Esophagus muscularis mucosa (tissue), 4 donors: ENCODE results near the gene VAMP2. TPM values are rescaled to one million over a fixed set of nuclear protein-coding genes. Genes with fewer than 3 reads are reported as not detected.

Source experiments
- DNase-seq: peaks from one replicate; pipeline ENCODE4 v3.0.0-alpha.2; 2017; ENCODE audit errors: extremely low spot score
- H3K27ac ChIP-seq, 4 donors: fragments of 200-600 bp; sonication (generic); replicated peaks in 1 of 4; 1 replicate in 3 of 4; 2 replicates in 1 of 4; pipeline ENCODE4 v1.5.1; 2016 to 2019; ENCODE audit warnings: mild to moderate bottlenecking in 1 of 4
- H3K27me3 ChIP-seq, 4 donors: fragments of 200-600 bp; sonication (generic); one replicate each; pipeline versions ENCODE4 v1.5.1 to v1.6.0; 2016 to 2019
- H3K36me3 ChIP-seq, 4 donors: fragments of 200-600 bp; sonication (generic); one replicate each; pipeline ENCODE4 v1.5.1; 2016 to 2019
- H3K4me1 ChIP-seq, 4 donors: fragments of 200-600 bp; sonication (generic); one replicate each; pipeline ENCODE4 v1.5.1; 2016 to 2019
- H3K4me3 ChIP-seq, 4 donors: fragments of 200-600 bp; sonication (generic); 1 replicate in 2 of 4; 2 replicates in 2 of 4; pipeline ENCODE4 v1.5.1; 2016 to 2019; ENCODE audit warnings: mild to moderate bottlenecking in 4 of 4, moderate library complexity in 1 of 4
- H3K9me3 ChIP-seq, 4 donors: fragments of 200-600 bp; sonication (generic); 1 replicate in 3 of 4; 2 replicates in 1 of 4; pipeline ENCODE4 v1.5.1; 2016 to 2019
- EP300 ChIP-seq: sonication (generic); formaldehyde crosslinking; IDR thresholded peaks from one replicate; pipeline ENCODE4 v1.6.1; 2017; ENCODE audit warnings: antibody characterized with exemption
- POLR2A ChIP-seq: fragments of 450-650 bp; IDR thresholded peaks from one replicate; pipeline ENCODE4 v1.6.1; 2017; ENCODE audit warnings: antibody characterized with exemption, moderate library complexity, mild to moderate bottlenecking, low read depth
- POLR2AphosphoS5 ChIP-seq, 2 donors: sonication (generic); formaldehyde crosslinking; IDR thresholded peaks; one replicate each; pipeline ENCODE4 v1.6.1; 2017; ENCODE audit warnings: antibody characterized with exemption in 2 of 2
- WGBS: methylation state at CpG from one replicate; pipeline ENCODE4 v1.1.5; 2018; 5-methylcytosine and 5-hydroxymethylcytosine counted together
- intact Hi-C: fragments of 100-400 bp; cut with DNase I; formaldehyde crosslinking; loops from one replicate; pipeline ENCODE4 v1.15.1; 2023
- total RNA-seq, 4 donors: library from RNA; depleted of rRNA; stranded (reverse); fragments of >200 nt; gene quantifications; one replicate each; pipeline versions ENCODE4 v1.1.0 to v1.2.1, GENCODE V29; 2016
- TF ChIP-seq, protein P1 (sequence below), 3 experiments: fragments of 200-600 bp in 2 of 3; fragments of 450-650 bp in 1 of 3; sonication (generic) in 2 of 3; IDR thresholded peaks; one replicate each; pipeline ENCODE4 v1.5.1; 2017 to 2019; ENCODE audit warnings: antibody characterized with exemption in 3 of 3, mild to moderate bottlenecking in 2 of 3, moderate library complexity in 1 of 3

Gene VAMP2
- total RNA-seq, 4 donors from 2014 or later, result 23.7 to 36.4 (median 33.0) TPM

DNA sequence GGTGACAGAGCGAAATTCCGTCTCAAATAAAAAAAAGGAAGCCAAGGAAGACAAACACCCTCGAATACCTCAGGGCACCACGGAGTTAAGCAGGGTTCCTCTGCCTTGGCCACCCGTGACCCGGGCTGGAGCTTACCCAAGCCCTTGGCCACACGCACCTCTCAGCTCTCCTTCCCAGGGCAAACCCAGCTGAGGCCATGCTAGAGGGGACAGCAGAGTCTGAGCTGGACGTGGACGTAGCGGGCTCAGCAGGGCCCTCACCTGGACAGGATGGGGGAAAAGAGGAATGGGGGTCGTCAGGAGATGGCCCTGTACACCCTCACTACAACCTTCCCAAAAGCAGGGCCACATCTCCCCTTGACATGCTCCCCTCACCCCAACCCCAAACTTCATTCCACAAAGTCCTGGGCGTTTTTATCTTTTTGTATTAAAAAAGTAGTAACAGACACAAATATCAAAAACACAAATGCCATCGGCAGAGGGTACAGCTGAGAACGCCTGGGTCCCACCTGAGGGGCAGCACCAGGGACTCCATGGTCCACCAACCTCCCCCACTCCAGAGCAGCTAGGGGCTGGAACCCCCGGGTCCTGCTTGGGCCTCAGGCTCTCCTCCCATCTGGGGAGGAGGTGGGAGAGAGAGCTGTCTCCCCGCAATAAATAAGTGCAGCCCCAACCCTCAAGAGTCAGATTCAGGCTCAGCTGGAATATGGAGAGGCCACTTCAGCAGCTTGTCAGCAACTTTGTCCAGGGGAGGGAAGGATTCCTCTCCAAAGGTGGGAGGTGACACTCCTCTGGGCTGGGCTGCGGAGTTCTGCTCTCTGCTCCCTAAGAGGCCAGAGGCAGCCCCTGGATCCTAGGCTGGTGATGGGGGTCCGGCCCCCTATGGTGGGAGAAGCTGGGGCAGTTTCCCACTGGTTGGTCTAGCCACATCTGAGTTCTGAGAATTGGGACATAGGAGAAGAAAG lies 22.4 kb downstream of the VAMP2 start:
- Histone ChIP-seq H3K4me1 (peaks cover 31 to 74% (median 71%) of the 10 kb centered on the region in 4 donors), H3K4me3 (no peak overlapping the region), H3K27me3 (no peaks in the 10 kb centered on the region), H3K27ac (peak overlapping the region; percentile 85 to 100 (median 97)), H3K36me3 (peaks cover 60 to 62% (median 61%) of the 10 kb centered on the region in 4 donors), H3K9me3 (no peaks in the 10 kb centered on the region)
- TF ChIP-seq POLR2A (no peak), POLR2AphosphoS5 (IDR thresholded peaks at IDR 0.05) (peak in 1 of 2 donors; percentile 15)
- TF ChIP-seq, protein P1, sequence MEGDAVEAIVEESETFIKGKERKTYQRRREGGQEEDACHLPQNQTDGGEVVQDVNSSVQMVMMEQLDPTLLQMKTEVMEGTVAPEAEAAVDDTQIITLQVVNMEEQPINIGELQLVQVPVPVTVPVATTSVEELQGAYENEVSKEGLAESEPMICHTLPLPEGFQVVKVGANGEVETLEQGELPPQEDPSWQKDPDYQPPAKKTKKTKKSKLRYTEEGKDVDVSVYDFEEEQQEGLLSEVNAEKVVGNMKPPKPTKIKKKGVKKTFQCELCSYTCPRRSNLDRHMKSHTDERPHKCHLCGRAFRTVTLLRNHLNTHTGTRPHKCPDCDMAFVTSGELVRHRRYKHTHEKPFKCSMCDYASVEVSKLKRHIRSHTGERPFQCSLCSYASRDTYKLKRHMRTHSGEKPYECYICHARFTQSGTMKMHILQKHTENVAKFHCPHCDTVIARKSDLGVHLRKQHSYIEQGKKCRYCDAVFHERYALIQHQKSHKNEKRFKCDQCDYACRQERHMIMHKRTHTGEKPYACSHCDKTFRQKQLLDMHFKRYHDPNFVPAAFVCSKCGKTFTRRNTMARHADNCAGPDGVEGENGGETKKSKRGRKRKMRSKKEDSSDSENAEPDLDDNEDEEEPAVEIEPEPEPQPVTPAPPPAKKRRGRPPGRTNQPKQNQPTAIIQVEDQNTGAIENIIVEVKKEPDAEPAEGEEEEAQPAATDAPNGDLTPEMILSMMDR (IDR thresholded peaks at IDR 0.05), result no peak
- 71% methylated on average over 17 of the region's 18 CpGs for WGBS
- intact Hi-C loops, result no loop called here
- no peak for DNase-seq

DNA sequence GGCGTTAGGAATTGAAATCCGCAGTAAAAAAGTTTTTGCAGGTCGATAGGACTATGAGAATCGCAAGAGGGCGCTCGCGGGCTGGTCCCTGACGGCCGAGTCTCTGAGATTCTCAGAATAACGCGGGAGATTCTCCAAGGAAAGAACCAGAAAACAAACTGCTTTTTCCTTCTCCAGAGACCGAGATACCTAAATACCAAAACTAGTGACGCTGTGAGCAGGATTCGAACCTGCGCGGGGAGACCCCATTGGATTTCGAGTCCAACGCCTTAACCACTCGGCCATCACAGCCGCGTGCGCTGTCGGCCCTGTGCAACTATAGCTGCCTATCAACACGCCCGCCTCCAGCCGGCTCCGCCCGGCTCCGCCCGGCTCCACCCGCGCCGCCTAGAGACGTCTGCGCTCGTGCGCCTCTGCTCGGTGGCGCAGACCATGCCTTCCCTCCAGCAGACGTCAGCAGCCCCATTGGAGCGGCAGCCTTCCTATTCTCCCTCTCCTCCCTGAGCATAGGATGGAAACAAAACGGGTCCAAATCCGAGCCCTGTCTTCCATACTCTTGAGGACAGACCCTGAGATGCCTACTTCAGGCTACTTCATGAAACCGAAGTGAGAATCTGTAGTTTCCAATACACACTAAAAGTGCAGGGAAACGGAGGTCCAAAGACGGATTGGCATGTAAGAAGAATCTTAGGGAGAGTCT lies 23.9 kb downstream of the VAMP2 start:
- intact Hi-C loops, result loop anchor here (1.0 kb wide), 1 partner anchor 19 kb away; no protein-coding TSS in a partner anchor
- DNase-seq, result peak; percentile 99
- no peak for TF ChIP-seq EP300
- TF ChIP-seq POLR2AphosphoS5 (IDR thresholded peaks at IDR 0.05), result peak in 1 of 2 donors; percentile 92
- TF ChIP-seq POLR2A, result peak; percentile 35
- TF ChIP-seq, protein P1 (IDR thresholded peaks at IDR 0.05), result peak; percentile 79 to 94 (median 83)
- H3K27ac ChIP-seq, result peak overlapping the region; percentile 85 to 100 (median 97)
- H3K36me3 ChIP-seq, result peaks cover 45 to 47% (median 46%) of the 10 kb centered on the region in 4 donors
- H3K4me3 ChIP-seq, result peak overlapping the region; percentile 2 to 31 (median 20)
- peaks cover 31 to 61% (median 61%) of the 10 kb centered on the region in 4 donors for H3K4me1 ChIP-seq
- no peaks in the 10 kb centered on the region for H3K27me3 ChIP-seq
- under 1% methylated on average over 45 of the region's 46 CpGs for WGBS
- no peaks in the 10 kb centered on the region for H3K9me3 ChIP-seq

DNA sequence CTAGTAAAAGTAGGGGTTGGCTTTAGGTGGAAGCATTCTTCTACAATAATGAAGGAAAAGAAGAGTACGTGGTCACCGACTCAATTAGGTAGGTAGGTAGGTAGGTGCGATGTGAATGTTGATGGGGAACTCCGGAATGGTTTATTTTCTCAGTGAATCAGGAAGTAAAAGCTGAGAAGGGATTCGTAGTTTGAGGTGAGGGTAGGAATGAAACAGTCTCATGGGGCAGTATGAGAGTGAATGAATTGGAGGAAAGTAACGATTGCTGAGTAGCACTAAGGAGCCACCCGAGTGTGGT lies 24.4 kb downstream of the VAMP2 start:
- intact Hi-C loops, result loop anchor here (1.0 kb wide), 1 partner anchor 20 kb away; no protein-coding TSS in a partner anchor
- peak overlapping the region; percentile 2 to 31 (median 20) for H3K4me3 ChIP-seq
- DNase-seq, result no peak
- WGBS, result 3% methylated on average over 7 of the region's 7 CpGs
- no peak for TF ChIP-seq POLR2A
- TF ChIP-seq, protein P1 (IDR thresholded peaks at IDR 0.05), result no peak
- H3K27me3 ChIP-seq, result no peaks in the 10 kb centered on the region
- peaks cover 40 to 42% (median 41%) of the 10 kb centered on the region in 4 donors for H3K36me3 ChIP-seq
- no peaks in the 10 kb centered on the region for H3K9me3 ChIP-seq
- H3K27ac ChIP-seq, result peak overlapping the region; percentile 85 to 100 (median 97)
- H3K4me1 ChIP-seq, result peaks cover 31 to 58% (median 56%) of the 10 kb centered on the region in 4 donors

DNA sequence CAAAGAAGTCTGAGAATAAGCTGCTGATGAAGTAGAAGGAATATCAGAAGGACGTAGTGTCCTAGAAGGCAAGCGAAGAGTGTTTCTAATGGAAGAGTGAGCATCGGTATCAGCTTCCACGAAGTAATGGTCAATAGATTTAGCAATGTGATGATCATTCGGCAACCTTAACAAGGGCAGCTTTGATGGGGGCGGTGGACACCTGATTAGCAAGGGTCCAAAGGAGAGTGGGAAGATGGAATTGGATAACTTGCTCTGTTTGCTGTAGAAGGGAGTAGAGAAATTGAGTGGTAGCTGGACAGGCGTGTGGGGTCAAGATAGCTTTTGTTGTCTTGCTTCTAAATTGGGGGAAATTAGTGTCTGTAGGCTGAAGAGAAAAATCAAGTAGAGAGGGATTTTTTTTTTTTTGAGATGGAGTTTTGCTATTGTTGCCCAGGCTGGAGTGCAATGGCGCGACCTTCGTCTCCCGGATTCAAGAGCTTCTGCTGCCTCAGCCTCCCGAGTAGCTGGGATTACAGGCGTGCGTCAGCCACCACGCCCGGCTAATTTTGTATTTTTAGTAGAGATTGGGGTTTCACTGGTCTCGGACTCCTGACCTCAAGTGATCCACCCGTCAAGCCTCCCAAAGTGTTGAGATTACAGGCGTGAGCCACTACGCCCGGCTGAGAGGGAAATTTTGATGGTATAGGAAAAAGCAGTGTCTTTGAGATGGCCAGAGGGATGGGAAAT lies 24.9 kb downstream of the VAMP2 start:
- Histone ChIP-seq H3K9me3 (no peaks in the 10 kb centered on the region), H3K4me3 (peak overlapping the region; percentile 2 to 31 (median 20)), H3K4me1 (peaks cover 31 to 52% (median 51%) of the 10 kb centered on the region in 4 donors), H3K27ac (peak overlapping the region; percentile 85 to 100 (median 97)), H3K36me3 (peaks cover 35 to 36% (median 35%) of the 10 kb centered on the region in 4 donors), H3K27me3 (no peaks in the 10 kb centered on the region)
- DNase-seq, result no peak
- no peak for TF ChIP-seq POLR2AphosphoS5 (IDR thresholded peaks at IDR 0.05)
- TF ChIP-seq, protein P1 (IDR thresholded peaks at IDR 0.05), result no peak
- no peak for TF ChIP-seq EP300
- TF ChIP-seq POLR2A, result no peak
- intact Hi-C loops, result loop anchor here (1.0 kb wide), 1 partner anchor 20 kb away; no protein-coding TSS in a partner anchor
- 32% methylated on average over 21 of the region's 21 CpGs for WGBS
